Coronary artery (tissue), 2 donors: ENCODE results near the gene KBTBD12.
A peak's percentile ranks its signal among the peaks of the same experiment; 100 is the strongest.

Source experiments
- DNase-seq: peaks from one replicate; pipeline ENCODE4 v3.0.0-alpha.2; 2017; ENCODE audit warnings: low spot score
- H3K27ac ChIP-seq, 2 donors: fragments of 200-600 bp; sonication (generic); one replicate each; pipeline ENCODE4 v1.5.1; 2016 to 2019
- H3K4me3 ChIP-seq: fragments of 200-600 bp; sonication (generic); 2 replicates; pipeline ENCODE4 v1.5.1; 2016; ENCODE audit warnings: mild to moderate bottlenecking, moderate library complexity
- CTCF ChIP-seq: fragments of 200-600 bp; sonication (generic); IDR thresholded peaks from one replicate; pipeline ENCODE4 v1.5.1; 2019; ENCODE audit warnings: antibody characterized with exemption

Gene KBTBD12

GRCh38 chr3:127914584-127914983 is 448 bp upstream of the KBTBD12 start:
- H3K4me3 ChIP-seq = peak overlapping the region; percentile 83
- no peak for DNase-seq

GRCh38 chr3:127915937-127916493 is 983 bp downstream of the KBTBD12 start:
- no peak for DNase-seq
- peak overlapping the region; percentile 75 to 85 for H3K27ac ChIP-seq
- no peak for TF ChIP-seq CTCF
- H3K4me3 ChIP-seq = peak overlapping the region; percentile 83

More at GRCh38 chr3:127914584-127914983, 448 bp upstream of the KBTBD12 start:
- peak overlapping the region; percentile 75 to 85 for H3K27ac ChIP-seq
- TF ChIP-seq CTCF = no peak

GRCh38 chr3:127920738-127921137 is 5.7 kb downstream of the KBTBD12 start:
- H3K27ac ChIP-seq = no peak overlapping the region
- no peak for DNase-seq
- no peak for TF ChIP-seq CTCF
- H3K4me3 ChIP-seq = no peak overlapping the region

- DNase-seq = no peak
- Histone ChIP-seq H3K27ac (no peak overlapping the region), H3K4me3 (no peak overlapping the region)
- no peak for TF ChIP-seq CTCF
These were observed 8.6 kb downstream of the KBTBD12 start for GRCh38 chr3:127923611-127924010.

GRCh38 chr3:127925384-127925783 is 10.4 kb downstream of the KBTBD12 start:
- Histone ChIP-seq H3K27ac (no peak overlapping the region), H3K4me3 (no peak overlapping the region)
- DNase-seq = no peak
- no peak for TF ChIP-seq CTCF

- no peak for DNase-seq
- no peak overlapping the region for H3K4me3 ChIP-seq
- no peak for TF ChIP-seq CTCF
- no peak overlapping the region for H3K27ac ChIP-seq
These were observed 13.0 kb downstream of the KBTBD12 start for GRCh38 chr3:127927829-127928604.
